OCI-LY7 (cell line): ENCODE data around the gene PARD3B. TPM values are rescaled to one million over a fixed set of nuclear protein-coding genes. Genes with fewer than 3 reads are reported as not detected.

Experiments
- BruUV-seq: library from RNA; stranded (reverse); fragments of 400-500 nt; replicated peaks from 2 replicates; lab custom pipeline; 2021; lab: Mats Ljungman, UMichigan
- CTCF ChIA-PET: fragments of 300-600 bp; sonication (Branson Sonifier 250); formaldehyde crosslinking; loops from one replicate; lab custom pipeline; 2022; ENCODE audit warnings: antibody characterized with exemption; ENCODE audit not compliant: unreplicated experiment; lab: Charles Lee
- POLR2A ChIA-PET: fragments of 300-600 bp; sonication (Branson Sonifier 250); formaldehyde crosslinking; loops from one replicate; lab custom pipeline; 2022; ENCODE audit warnings: antibody characterized with exemption; lab: Charles Lee
- DNase-seq: peaks from one replicate; pipeline ENCODE4 v3.0.0-alpha.2; 2015; ENCODE audit warnings: low spot score
- H2AFZ ChIP-seq: fragments of 200-600 bp; sonication (generic), shearing (Covaris generic); 2 replicates; pipeline ENCODE4 v1.6.1; 2014; ENCODE audit warnings: mild to moderate bottlenecking, antibody characterized with exemption, low read length, moderate library complexity
- H3K27ac ChIP-seq: fragments of 200-600 bp; sonication (generic); 2 replicates; pipeline ENCODE4 v1.5.1; 2014; ENCODE audit warnings: mixed run types, low read depth, mild to moderate bottlenecking, moderate library complexity, low read length, inconsistent platforms; ENCODE audit not compliant: poor library complexity, severe bottlenecking
- H3K36me3 ChIP-seq: fragments of 200-600 bp; sonication (generic); 2 replicates; pipeline ENCODE4 v1.6.1; 2014; ENCODE audit warnings: mild to moderate bottlenecking, antibody characterized with exemption, low read length, moderate library complexity, mixed read lengths; ENCODE audit not compliant: insufficient read depth
- H3K4me1 ChIP-seq: fragments of 200-600 bp; sonication (generic); 2 replicates; pipeline ENCODE4 v1.5.1; 2014; ENCODE audit warnings: mild to moderate bottlenecking, low read length; ENCODE audit not compliant: insufficient read depth, poor library complexity, severe bottlenecking
- H3K4me2 ChIP-seq: fragments of 200-600 bp; sonication (generic); 2 replicates; pipeline ENCODE4 v1.6.1; 2014; ENCODE audit warnings: mild to moderate bottlenecking, low read length
- H3K4me3 ChIP-seq: fragments of 200-600 bp; sonication (generic); 2 replicates; pipeline ENCODE4 v1.5.1; 2014; ENCODE audit warnings: mild to moderate bottlenecking, low read depth, low read length; ENCODE audit not compliant: poor library complexity, severe bottlenecking
- H3K79me2 ChIP-seq: fragments of 200-600 bp; sonication (generic); 2 replicates; pipeline ENCODE4 v1.6.1; 2016; ENCODE audit warnings: low read depth, mild to moderate bottlenecking, low read length, moderate library complexity, mixed read lengths; ENCODE audit not compliant: insufficient read depth
- H3K9me2 ChIP-seq: fragments of 200-600 bp; sonication (generic); 2 replicates; pipeline ENCODE4 v1.6.1; 2016; ENCODE audit warnings: mild to moderate bottlenecking, low read length, mixed read lengths; ENCODE audit not compliant: insufficient read depth
- H3K9me3 ChIP-seq: fragments of 200-600 bp; sonication (generic); 2 replicates; pipeline ENCODE4 v1.6.1; 2014; ENCODE audit warnings: mild to moderate bottlenecking, mixed run types, low read length, mixed read lengths
- H4K20me1 ChIP-seq: fragments of 200-600 bp; sonication (generic); 2 replicates; pipeline ENCODE4 v1.6.1; 2014; ENCODE audit warnings: mild to moderate bottlenecking, antibody characterized with exemption, low read length, moderate library complexity, mixed read lengths; ENCODE audit not compliant: insufficient read depth
- CTCF ChIP-seq: fragments of 200-600 bp; sonication (generic); conservative IDR thresholded peaks from 2 replicates; pipeline ENCODE4 v1.5.1; 2014; ENCODE audit warnings: mild to moderate bottlenecking, antibody characterized with exemption, low read length, moderate library complexity, mixed read lengths
- EZH2phosphoT487 ChIP-seq: fragments of 200-600 bp; sonication (generic); IDR thresholded peaks from 2 replicates; pipeline ENCODE4 v1.6.1; 2018; ENCODE audit warnings: low read depth, borderline replicate concordance, mild to moderate bottlenecking, mixed run types, antibody characterized with exemption, low read length, moderate library complexity, mixed read lengths
- intact Hi-C: fragments of 100-400 bp; cut with micrococcal nuclease; formaldehyde crosslinking; loops from one replicate; pipeline ENCODE4 v1.10.0; 2022; ENCODE audit not compliant: unreplicated experiment
- total RNA-seq, 2 experiments: library from RNA; depleted of rRNA in 1 of 2; stranded (reverse); fragments of >200 nt in 1 of 2; shearing (Covaris generic) in 1 of 2; gene quantifications; 2 replicates each; pipeline ENCODE4 v1.2.3, GENCODE V29; 2014 to 2022

Gene PARD3B
- total RNA-seq, 2 experiments from 2014 or later: not detected

DNA sequence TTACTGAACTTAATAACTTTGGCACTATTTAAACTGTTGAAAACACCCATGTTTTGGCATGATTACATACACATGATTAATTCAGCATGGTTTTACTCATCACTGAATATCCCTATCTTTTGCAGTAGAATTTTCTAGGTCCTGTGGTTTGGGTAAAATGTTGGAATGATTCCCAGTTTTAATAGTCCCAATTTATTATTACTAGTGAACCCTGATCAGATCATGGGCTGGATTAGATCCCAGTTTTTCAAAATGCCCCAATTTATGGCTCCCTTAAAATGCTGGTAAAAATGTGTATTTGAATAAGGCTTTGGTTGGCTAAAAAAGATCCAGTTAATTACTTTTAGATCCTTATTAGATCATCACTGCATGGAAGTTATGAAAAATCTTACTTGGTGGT lies 863.4 kb downstream of the PARD3B start:
- Histone ChIP-seq H3K4me2 (no peak overlapping the region), H3K4me3 (no peak overlapping the region), H2AFZ (no peak overlapping the region), H3K9me2 (no peaks in the 10 kb centered on the region), H3K79me2 (no peaks in the 10 kb centered on the region), H3K9me3 (no peaks in the 10 kb centered on the region), H3K36me3 (no peaks in the 10 kb centered on the region), H3K4me1 (no peaks in the 10 kb centered on the region), H4K20me1 (no peaks in the 10 kb centered on the region), H3K27ac (no peak overlapping the region)
- no TSS peak for BruUV-seq
- TF ChIP-seq EZH2phosphoT487: no peak
- TF ChIP-seq CTCF: no peak
- no peak for DNase-seq
- CTCF ChIA-PET: no interaction called here
- intact Hi-C loops: no loop called here
- POLR2A ChIA-PET: no interaction called here

GRCh38 chr2:205409411-205409810 lies 864.1 kb downstream of the PARD3B start:
- Histone ChIP-seq H3K27ac (no peak overlapping the region), H3K36me3 (no peaks in the 10 kb centered on the region), H4K20me1 (no peaks in the 10 kb centered on the region), H3K4me2 (no peak overlapping the region), H3K79me2 (no peaks in the 10 kb centered on the region), H3K9me2 (no peaks in the 10 kb centered on the region), H3K4me1 (no peaks in the 10 kb centered on the region), H3K9me3 (no peaks in the 10 kb centered on the region), H2AFZ (no peak overlapping the region), H3K4me3 (no peak overlapping the region)
- CTCF ChIA-PET: no interaction called here
- intact Hi-C loops: no loop called here
- DNase-seq: no peak
- POLR2A ChIA-PET: no interaction called here
- no peak for TF ChIP-seq CTCF
- TF ChIP-seq EZH2phosphoT487: no peak
- BruUV-seq: no TSS peak

- ChIA-PET CTCF (no interaction called here), POLR2A (no interaction called here)
- no TSS peak for BruUV-seq
These were observed 866.3 kb downstream of the PARD3B start for GRCh38 chr2:205411558-205411957.

More at GRCh38 chr2:205411558-205411957, 866.3 kb downstream of the PARD3B start:
- H2AFZ ChIP-seq: no peak overlapping the region
- intact Hi-C loops: no loop called here
- no peaks in the 10 kb centered on the region for H3K9me3 ChIP-seq
- no peak overlapping the region for H3K4me3 ChIP-seq
- no peaks in the 10 kb centered on the region for H3K79me2 ChIP-seq
- H3K4me2 ChIP-seq: no peak overlapping the region
- no peak for DNase-seq
- H3K27ac ChIP-seq: no peak overlapping the region
- no peak for TF ChIP-seq CTCF
- no peak for TF ChIP-seq EZH2phosphoT487
- no peaks in the 10 kb centered on the region for H3K9me2 ChIP-seq
- no peaks in the 10 kb centered on the region for H3K4me1 ChIP-seq
- no peaks in the 10 kb centered on the region for H3K36me3 ChIP-seq
- H4K20me1 ChIP-seq: no peaks in the 10 kb centered on the region
